GM19023 (cell line): ENCODE measurements around the gene STMN1.
A peak's percentile ranks its signal among the peaks of the same experiment; 100 is the strongest.

Source experiments
- ATAC-seq: cut with Tn5 transposase; IDR thresholded peaks from one replicate; pipeline ENCODE4 v1.9.1; 2021; ENCODE audit warnings: mild to moderate bottlenecking, moderate library complexity; ENCODE audit not compliant: unreplicated experiment

Gene STMN1

GRCh38 chr1:25922056-25922970, 16.1 kb upstream of the STMN1 start:
- ATAC-seq: no peak

- no peak for ATAC-seq
Observed at GRCh38 chr1:25918615-25919014, 12.4 kb upstream of the STMN1 start.

GRCh38 chr1:25917996-25918395, 11.8 kb upstream of the STMN1 start:
- ATAC-seq: no peak

- ATAC-seq: no peak
Observed at GRCh38 chr1:25916460-25916859, 10.2 kb upstream of the STMN1 start.

GRCh38 chr1:25914074-25914995, 8.1 kb upstream of the STMN1 start:
- ATAC-seq: no peak

GRCh38 chr1:25913206-25913605, 7.0 kb upstream of the STMN1 start:
- no peak for ATAC-seq

GRCh38 chr1:25912076-25912831, 6.0 kb upstream of the STMN1 start:
- ATAC-seq: no peak

- ATAC-seq: no peak
Observed at GRCh38 chr1:25911162-25911561, 4.9 kb upstream of the STMN1 start.

- ATAC-seq: no peak
Observed at GRCh38 chr1:25909040-25909439, 2.8 kb upstream of the STMN1 start.

GRCh38 chr1:25908161-25908560, 1.9 kb upstream of the STMN1 start:
- no peak for ATAC-seq

- ATAC-seq: no peak
Observed at GRCh38 chr1:25907601-25908000, 1.4 kb upstream of the STMN1 start.

GRCh38 chr1:25906644-25907300, 553 bp upstream of the STMN1 start:
- ATAC-seq: no peak

- peak; percentile 70 for ATAC-seq
Observed at GRCh38 chr1:25904943-25905679, 1.1 kb downstream of the STMN1 start.

- no peak for ATAC-seq
Observed at GRCh38 chr1:25903986-25904385, 2.2 kb downstream of the STMN1 start.

GRCh38 chr1:25902462-25902861, 3.8 kb downstream of the STMN1 start:
- no peak for ATAC-seq

GRCh38 chr1:25900219-25900618, 6.0 kb downstream of the STMN1 start:
- ATAC-seq: no peak

- no peak for ATAC-seq
Observed at GRCh38 chr1:25899792-25900191, 6.4 kb downstream of the STMN1 start.

- ATAC-seq: no peak
Observed at GRCh38 chr1:25898223-25899015, 7.8 kb downstream of the STMN1 start.

GRCh38 chr1:25897754-25898153, 8.5 kb downstream of the STMN1 start:
- ATAC-seq: no peak
